H1 (cell line): ENCODE measurements around the gene UBAP2. TPM values are rescaled to one million over a fixed set of nuclear protein-coding genes. Genes with fewer than 3 reads are reported as not detected.

Source experiments
- CTCF ChIA-PET: fragments of 300-600 bp; sonication (Branson Sonifier 250); formaldehyde crosslinking; loops from one replicate; lab custom pipeline; 2021; ENCODE audit not compliant: partially characterized antibody; lab: Charles Lee
- POLR2A ChIA-PET: fragments of 300-600 bp; sonication (Branson Sonifier 250); formaldehyde crosslinking; loops from one replicate; lab custom pipeline; 2021; ENCODE audit warnings: inconsistent platforms; ENCODE audit not compliant: partially characterized antibody; lab: Charles Lee
- DNase-seq, 2 experiments: peaks; one replicate each; pipeline versions ENCODE4 v3.0.0 to v3.0.0-alpha.2; 2010 to 2022; ENCODE audit warnings: low spot score in 2 of 2, low read depth in 1 of 2, mixed read lengths in 1 of 2
- FAIRE-seq: peaks from 2 replicates; lab custom pipeline; 2011; peaks lifted over from hg19 to GRCh38; lab: Jason Lieb, UNC
- H2AFZ ChIP-seq: 2 replicates; pipeline ENCODE4 v1.8.1; 2012; ENCODE audit warnings: low read length, inconsistent platforms
- H2AK5ac ChIP-seq: 2 replicates; pipeline ENCODE4 v1.6.1; 2013; ENCODE audit warnings: low read depth, low read length
- H2BK120ac ChIP-seq: replicated peaks from 2 replicates; pipeline ENCODE3; 2013; ENCODE audit warnings: low read depth, low read length, inconsistent platforms
- H2BK12ac ChIP-seq: 2 replicates; pipeline ENCODE4 v1.6.1; 2013; ENCODE audit warnings: low read depth, low read length
- H2BK15ac ChIP-seq: 2 replicates; pipeline ENCODE4 v1.6.1; 2013; ENCODE audit warnings: low read length
- H2BK20ac ChIP-seq: 2 replicates; pipeline ENCODE4 v1.6.1; 2013; ENCODE audit warnings: low read length
- H2BK5ac ChIP-seq: 2 replicates; pipeline ENCODE4 v1.6.1; 2013; ENCODE audit warnings: low read depth, low read length
- H3K14ac ChIP-seq: 2 replicates; pipeline ENCODE4 v1.6.1; 2013; ENCODE audit warnings: inconsistent platforms; ENCODE audit not compliant: insufficient read length
- H3K18ac ChIP-seq: 2 replicates; pipeline ENCODE4 v1.6.1; 2013; ENCODE audit warnings: low read length; ENCODE audit errors: extremely low read depth
- H3K23ac ChIP-seq: 2 replicates; pipeline ENCODE4 v1.6.1; 2013; ENCODE audit warnings: inconsistent platforms; ENCODE audit not compliant: insufficient read length
- H3K23me2 ChIP-seq: 2 replicates; pipeline ENCODE4 v1.6.1; 2013; ENCODE audit warnings: low read depth, low read length
- H3K27ac ChIP-seq: 2 replicates; pipeline ENCODE4 v1.6.1; 2011; ENCODE audit warnings: low read depth, low read length, inconsistent platforms
- H3K27me3 ChIP-seq, 4 experiments: replicated peaks in 1 of 4; 1 replicate in 1 of 4; 2 replicates in 3 of 4; pipeline versions ENCODE4 v1.6.1 to v1.8.1; 2011 to 2013; ENCODE audit warnings: low read length in 3 of 4, mild to moderate bottlenecking in 3 of 4, inconsistent platforms in 2 of 4, mixed read lengths in 2 of 4, moderate library complexity in 1 of 4; ENCODE audit not compliant: control insufficient read depth in 3 of 4, insufficient read depth in 3 of 4; ENCODE audit errors: extremely low read depth in 1 of 4
- H3K36me3 ChIP-seq, 4 experiments: 2 replicates each; pipeline versions ENCODE4 v1.6.1 to v1.8.1; 2011 to 2013; ENCODE audit warnings: mild to moderate bottlenecking in 4 of 4, low read length in 3 of 4, moderate library complexity in 2 of 4, control low read depth in 1 of 4, inconsistent platforms in 1 of 4; ENCODE audit not compliant: insufficient read depth in 4 of 4, control insufficient read depth in 2 of 4
- H3K4ac ChIP-seq: replicated peaks from 2 replicates; pipeline ENCODE3; 2013; ENCODE audit warnings: low read length, low read depth, mixed read lengths, inconsistent platforms; ENCODE audit not compliant: insufficient read length
- H3K4me1 ChIP-seq, 4 experiments: replicated peaks in 1 of 4; 1 replicate in 1 of 4; 2 replicates in 3 of 4; pipeline versions ENCODE4 v1.6.1 to v1.8.1; 2011 to 2013; ENCODE audit warnings: low read length in 3 of 4, inconsistent platforms in 2 of 4, mixed read lengths in 1 of 4; ENCODE audit not compliant: insufficient read depth in 4 of 4, control insufficient read depth in 3 of 4
- H3K4me2 ChIP-seq, 2 experiments: 2 replicates each; pipeline versions ENCODE4 v1.6.1 to v1.8.1; 2011 to 2013; ENCODE audit warnings: low read depth in 2 of 2, low read length in 2 of 2, control low read depth in 1 of 2, inconsistent platforms in 1 of 2, mild to moderate bottlenecking in 1 of 2; ENCODE audit not compliant: insufficient read depth in 1 of 2
- H3K4me3 ChIP-seq, 4 experiments: fragments of 200-600, 300-600 bp in 1 of 4; sonication (generic), shearing (Covaris generic), sonication (Bioruptor Twin) in 1 of 4; 2 replicates each; pipeline versions ENCODE4 v1.5.1 to v1.8.1; 2011 to 2016; ENCODE audit warnings: low read length in 4 of 4, low read depth in 3 of 4, control low read depth in 2 of 4, inconsistent platforms in 2 of 4, mild to moderate bottlenecking in 2 of 4, mixed read lengths in 1 of 4, moderate library complexity in 1 of 4; ENCODE audit not compliant: insufficient read depth in 2 of 4; ENCODE audit errors: extremely low read depth in 1 of 4
- H3K56ac ChIP-seq: replicated peaks from 2 replicates; pipeline ENCODE3; 2013; ENCODE audit warnings: low read depth, mild to moderate bottlenecking, mixed read lengths, low read length, inconsistent platforms; ENCODE audit not compliant: insufficient read length
- H3K79me1 ChIP-seq: 2 replicates; pipeline ENCODE4 v1.6.1; 2013; ENCODE audit warnings: low read depth, low read length, control low read depth
- H3K79me2 ChIP-seq, 2 experiments: 2 replicates each; pipeline versions ENCODE4 v1.6.1 to v1.8.1; 2012 to 2013; ENCODE audit warnings: low read length in 2 of 2, mild to moderate bottlenecking in 2 of 2, inconsistent platforms in 1 of 2; ENCODE audit not compliant: insufficient read depth in 2 of 2, control insufficient read depth in 1 of 2
- H3K9ac ChIP-seq, 4 experiments: replicated peaks in 1 of 4; 1 replicate in 1 of 4; 2 replicates in 3 of 4; pipeline versions ENCODE4 v1.6.1 to v1.8.1; 2011 to 2013; ENCODE audit warnings: low read depth in 3 of 4, low read length in 3 of 4, control low read depth in 2 of 4, mild to moderate bottlenecking in 2 of 4, moderate library complexity in 2 of 4, inconsistent platforms in 1 of 4; ENCODE audit errors: extremely low read depth in 1 of 4
- H3K9me3 ChIP-seq, 2 experiments: 2 replicates each; pipeline versions ENCODE4 v1.6.1 to v1.8.1; 2012 to 2013; ENCODE audit warnings: mild to moderate bottlenecking in 2 of 2, moderate library complexity in 2 of 2, control low read depth in 1 of 2, inconsistent platforms in 1 of 2, low read depth in 1 of 2, low read length in 1 of 2, mixed read lengths in 1 of 2; ENCODE audit not compliant: insufficient read depth in 2 of 2
- H4K20me1 ChIP-seq, 2 experiments: replicated peaks in 1 of 2; 2 replicates each; pipeline versions ENCODE3 to v1.8.1; 2011 to 2013; ENCODE audit warnings: inconsistent platforms in 2 of 2, low read length in 2 of 2, mild to moderate bottlenecking in 1 of 2; ENCODE audit not compliant: insufficient read depth in 2 of 2, control insufficient read depth in 1 of 2
- H4K5ac ChIP-seq: 2 replicates; pipeline ENCODE4 v1.6.1; 2013; ENCODE audit warnings: low read length, low read depth, mixed read lengths, inconsistent platforms; ENCODE audit not compliant: insufficient read length
- H4K8ac ChIP-seq: 2 replicates; pipeline ENCODE4 v1.8.0; 2013; ENCODE audit warnings: mild to moderate bottlenecking, moderate library complexity, low read length, inconsistent platforms; ENCODE audit not compliant: insufficient read depth; ENCODE audit errors: extremely low read depth
- H4K91ac ChIP-seq: replicated peaks from 2 replicates; pipeline ENCODE3; 2013; ENCODE audit warnings: low read length, mixed read lengths, inconsistent platforms; ENCODE audit not compliant: insufficient read length
- GABPA ChIP-seq: IDR thresholded peaks from 2 replicates; pipeline ENCODE4 v1.6.1; 2011; ENCODE audit warnings: mild to moderate bottlenecking, low read length, moderate library complexity, borderline replicate concordance; ENCODE audit not compliant: insufficient read depth
- POLR2A ChIP-seq, 2 experiments: IDR thresholded peaks; 1 replicate in 1 of 2; 2 replicates in 1 of 2; pipeline ENCODE4 v1.6.1; 2011; ENCODE audit warnings: low read depth in 2 of 2, low read length in 2 of 2, mild to moderate bottlenecking in 2 of 2; ENCODE audit errors: control extremely low read depth in 1 of 2
- SP1 ChIP-seq: IDR thresholded peaks from 2 replicates; pipeline ENCODE4 v1.6.1; 2011; ENCODE audit warnings: low read depth, low read length
- TAF7 ChIP-seq: optimal IDR thresholded peaks from 2 replicates; pipeline ENCODE3; 2011; ENCODE audit warnings: low read depth, mild to moderate bottlenecking, inconsistent platforms, low read length, moderate library complexity, borderline replicate concordance
- WGBS, 2 experiments: shearing (Covaris generic) in 1 of 2; methylation state at CpG; one replicate each; pipeline versions ENCODE4 v1.1.6 to v1.1.7; 2013 to 2015; ENCODE audit warnings: low lambda C conversion rate in 2 of 2, mixed read lengths in 2 of 2, inconsistent platforms in 1 of 2, low coverage in 1 of 2, missing lambda C conversion rate in 1 of 2; ENCODE audit not compliant: insufficient replicate concordance in 2 of 2, insufficient coverage in 1 of 2, insufficient read length in 1 of 2; ENCODE audit errors: extremely low coverage in 1 of 2, missing lambda C conversion rate in 1 of 2; 5-methylcytosine and 5-hydroxymethylcytosine counted together
- polyA plus RNA-seq, 7 experiments: library from polyadenylated mRNA; depleted of rRNA in 3 of 7; stranded (reverse) in 5 of 7; unstranded in 2 of 7; fragments of >200 nt in 5 of 7; fragments of 200-250 nt in 2 of 7; gene quantifications; 1 replicate in 5 of 7; 2 replicates in 1 of 7; 4 replicates in 1 of 7; pipeline versions ENCODE4 v1.2.1 to v1.2.3, GENCODE V29; 2011 to 2013; ENCODE audit warnings: missing spikeins in 2 of 7, mixed read lengths in 2 of 7
- total RNA-seq: library from RNA; stranded (reverse); fragmentation: NEBNext Ultra II Directional; extraction: Animal tissue kit (Norgen Biotek cat#: 25700); gene quantifications from 2 replicates; pipeline ENCODE4 v1.2.1, GENCODE V29; 2021

UBAP2 gene
- total and polyA plus RNA-seq, 2 of the 8 experiments (the other 6 are each of a cell fraction or from before 2014, with no cell fraction given), result 75.0 to 81.4 TPM

- Histone ChIP-seq H3K36me3 (no peaks in the 10 kb centered on the region), H3K4me2 (no peak overlapping the region; a peak in 1 of 4 replicates), H3K79me1 (no peaks in the 10 kb centered on the region), H4K8ac (no peak overlapping the region), H2AK5ac (no peak overlapping the region; the same call in 1 of the 2 replicates), H2BK5ac (peak overlapping the region; percentile 64; the same call in 1 of the 2 replicates), H3K9me3 (no peaks in the 10 kb centered on the region), H4K20me1 (no peaks in the 10 kb centered on the region), H3K14ac (no peak overlapping the region), H3K79me2 (no peaks in the 10 kb centered on the region), H3K4me1 (peaks cover 0 to 11% (median 5%) of the 10 kb centered on the region in 4 experiments; a peak in 5 of 7 replicates), H3K4ac (no peak overlapping the region), H3K18ac (peak overlapping the region; percentile 34; the same call in 1 of the 2 replicates), H3K23me2 (no peaks in the 10 kb centered on the region), H3K4me3 (no peak overlapping the region), H2AFZ (peak overlapping the region; percentile 73), H3K9ac (peak overlapping the region in 1 of 4 experiments; percentile 19; a peak in 1 of 7 replicates), H2BK15ac (no peak overlapping the region), H3K27ac (peak overlapping the region; percentile 49), H2BK20ac (peak overlapping the region; percentile 21; the same call in 1 of the 2 replicates), H3K23ac (no peak overlapping the region), H3K27me3 (no peaks in the 10 kb centered on the region), H4K5ac (peak overlapping the region; percentile 20), H2BK12ac (no peak overlapping the region), H3K56ac (no peak overlapping the region), H4K91ac (peak overlapping the region; percentile 75), H2BK120ac (peak overlapping the region; percentile 93)
- ChIA-PET POLR2A (interaction anchor here (1.3 to 2.9 kb wide), 4 partner anchors 9 to 106 kb away, joined by 3 to 27 read pairs (median 4); partner anchors contain the start of genes UBAP1 and UBAP2), CTCF (interaction anchor here (0.9 to 3.0 kb wide), 13 partner anchors 8 to 181 kb away, joined by 3 to 26 read pairs (median 6); no protein-coding TSS in a partner anchor)
- WGBS, 2 experiments, result 88% methylated on average over 2 of the region's 2 CpGs; no CpG with 5 or more reads in 1 of the 2 experiments
- DNase-seq (no peak), FAIRE-seq (no peak)
- TF ChIP-seq TAF7 (peak; percentile 31), POLR2A (IDR thresholded peaks at IDR 0.05; ENCODE audit: control extremely low read depth in 1 of 2, low read depth in 2 of 2, low read length in 2 of 2) (peak in 1 of 2 experiments; percentile 38; a peak in 1 of 3 replicates), SP1 (peak; percentile 50; the same call in 1 of the 2 replicates), GABPA (no peak)
Measured at GRCh38 chr9:34072410-34072809, 23.7 kb upstream of the UBAP2 start.
